Lung (tissue), 12 donors: ENCODE data around the gene TRAF2. TPM values are rescaled to one million over a fixed set of nuclear protein-coding genes. Genes with fewer than 3 reads are reported as not detected.
"Not testable (repeated sequence)": the region's sequence is repeated elsewhere in the genome, so short reads cannot be mapped to it uniquely, and the experiment has no call there.

Experiments used
- ATAC-seq: fragments of 200-7000 bp; cut with Tn5 transposase; one replicate; pipeline ENCODE4 v1.9.1; 2020; ENCODE audit warnings: moderate number of reproducible peaks; ENCODE audit not compliant: insufficient read depth, low FRiP score
- DNase-seq, 3 donors: peaks; one replicate each; pipeline ENCODE4 v3.0.0-alpha.2; 2013 to 2017
- H3K27ac ChIP-seq, 2 donors: one replicate each; pipeline ENCODE4 v1.5.1; 2013; ENCODE audit warnings: mild to moderate bottlenecking in 2 of 2, moderate library complexity in 2 of 2, control low read depth in 1 of 2, inconsistent platforms in 1 of 2, low read depth in 1 of 2, low read length in 1 of 2
- H3K27me3 ChIP-seq, 3 donors: one replicate each; pipeline ENCODE4 v1.5.1; 2013; ENCODE audit warnings: low read length in 2 of 3; ENCODE audit not compliant: control insufficient read depth in 3 of 3, insufficient read depth in 3 of 3
- H3K36me3 ChIP-seq, 4 donors: one replicate each; pipeline ENCODE4 v1.5.1; 2013; ENCODE audit warnings: low read length in 4 of 4, mild to moderate bottlenecking in 1 of 4, moderate library complexity in 1 of 4; ENCODE audit not compliant: control insufficient read depth in 4 of 4, insufficient read depth in 4 of 4
- H3K4me1 ChIP-seq, 5 donors: one replicate each; pipeline ENCODE4 v1.5.1; 2013; ENCODE audit warnings: low read length in 5 of 5, mild to moderate bottlenecking in 2 of 5, moderate library complexity in 1 of 5; ENCODE audit not compliant: control insufficient read depth in 5 of 5, insufficient read depth in 5 of 5
- H3K4me3 ChIP-seq: one replicate; pipeline ENCODE4 v1.5.1; 2013; ENCODE audit warnings: mild to moderate bottlenecking, control low read depth, moderate library complexity
- H3K9ac ChIP-seq, 2 donors: one replicate each; pipeline ENCODE4 v1.5.1; 2013; ENCODE audit warnings: low read length in 2 of 2, control low read depth in 1 of 2; ENCODE audit not compliant: insufficient read depth in 1 of 2
- H3K9me3 ChIP-seq, 4 donors: one replicate each; pipeline ENCODE4 v1.5.1; 2013; ENCODE audit warnings: low read length in 3 of 4, mild to moderate bottlenecking in 1 of 4, moderate library complexity in 1 of 4; ENCODE audit not compliant: control insufficient read depth in 4 of 4, insufficient read depth in 3 of 4
- WGBS, 2 donors: extraction: QIAGEN DNeasy Blood & Tissue Kit; methylation state at CpG; one replicate each; pipeline ENCODE4 v1.1.7; 2013; 5-methylcytosine and 5-hydroxymethylcytosine counted together
- polyA plus RNA-seq, 2 donors: library from polyadenylated mRNA; stranded (reverse); fragments of 200-250 nt; gene quantifications; one replicate each; pipeline ENCODE4 v1.2.1, GENCODE V29; 2013
- total RNA-seq, 2 donors: library from RNA; depleted of rRNA in 1 of 2; stranded (reverse); fragments of >200 nt in 1 of 2; gene quantifications; one replicate each; pipeline ENCODE4 v1.2.1, GENCODE V29; 2014 to 2021
- TF ChIP-seq, protein P1 (sequence below): IDR thresholded peaks from 2 replicates; pipeline ENCODE4 v1.5.1; 2012; ENCODE audit warnings: mild to moderate bottlenecking; ENCODE audit errors: control extremely low read depth, extremely low read depth
- donor health status: control.
- donor health status: control.
- donor health status: Bipolar disorder and iron deficiency.
- donor health status: healthy.
- donor health status: DM: yes; HTN: yes; CAD: no.

Gene TRAF2
- total and polyA plus RNA-seq, 4 donors = 11.3 to 19.1 (median 15.2) TPM

- H3K4me1 ChIP-seq = peaks cover 0 to 10% (median 4%) of the 10 kb centered on the region in 5 donors
- WGBS, 2 donors = 2 to 4% methylated on average over 13 to 20 of the region's 20 CpGs
- peak overlapping the region; percentile 37 to 40 for H3K9ac ChIP-seq
- ATAC-seq = no peak
- H3K9me3 ChIP-seq = no peaks in the 10 kb centered on the region
- peak in 1 of 3 donors; percentile 15 for DNase-seq
- peak overlapping the region; percentile 93 for H3K4me3 ChIP-seq
- peak overlapping the region; percentile 96 for H3K27ac ChIP-seq
- no peaks in the 10 kb centered on the region for H3K27me3 ChIP-seq
- H3K36me3 ChIP-seq = peaks cover 6 to 31% (median 20%) of the 10 kb centered on the region in 4 donors
- TF ChIP-seq, protein P1, sequence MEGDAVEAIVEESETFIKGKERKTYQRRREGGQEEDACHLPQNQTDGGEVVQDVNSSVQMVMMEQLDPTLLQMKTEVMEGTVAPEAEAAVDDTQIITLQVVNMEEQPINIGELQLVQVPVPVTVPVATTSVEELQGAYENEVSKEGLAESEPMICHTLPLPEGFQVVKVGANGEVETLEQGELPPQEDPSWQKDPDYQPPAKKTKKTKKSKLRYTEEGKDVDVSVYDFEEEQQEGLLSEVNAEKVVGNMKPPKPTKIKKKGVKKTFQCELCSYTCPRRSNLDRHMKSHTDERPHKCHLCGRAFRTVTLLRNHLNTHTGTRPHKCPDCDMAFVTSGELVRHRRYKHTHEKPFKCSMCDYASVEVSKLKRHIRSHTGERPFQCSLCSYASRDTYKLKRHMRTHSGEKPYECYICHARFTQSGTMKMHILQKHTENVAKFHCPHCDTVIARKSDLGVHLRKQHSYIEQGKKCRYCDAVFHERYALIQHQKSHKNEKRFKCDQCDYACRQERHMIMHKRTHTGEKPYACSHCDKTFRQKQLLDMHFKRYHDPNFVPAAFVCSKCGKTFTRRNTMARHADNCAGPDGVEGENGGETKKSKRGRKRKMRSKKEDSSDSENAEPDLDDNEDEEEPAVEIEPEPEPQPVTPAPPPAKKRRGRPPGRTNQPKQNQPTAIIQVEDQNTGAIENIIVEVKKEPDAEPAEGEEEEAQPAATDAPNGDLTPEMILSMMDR = no peak
These were observed 20.6 kb upstream of the TRAF2 start for GRCh38 chr9:136865768-136866103.

DNA sequence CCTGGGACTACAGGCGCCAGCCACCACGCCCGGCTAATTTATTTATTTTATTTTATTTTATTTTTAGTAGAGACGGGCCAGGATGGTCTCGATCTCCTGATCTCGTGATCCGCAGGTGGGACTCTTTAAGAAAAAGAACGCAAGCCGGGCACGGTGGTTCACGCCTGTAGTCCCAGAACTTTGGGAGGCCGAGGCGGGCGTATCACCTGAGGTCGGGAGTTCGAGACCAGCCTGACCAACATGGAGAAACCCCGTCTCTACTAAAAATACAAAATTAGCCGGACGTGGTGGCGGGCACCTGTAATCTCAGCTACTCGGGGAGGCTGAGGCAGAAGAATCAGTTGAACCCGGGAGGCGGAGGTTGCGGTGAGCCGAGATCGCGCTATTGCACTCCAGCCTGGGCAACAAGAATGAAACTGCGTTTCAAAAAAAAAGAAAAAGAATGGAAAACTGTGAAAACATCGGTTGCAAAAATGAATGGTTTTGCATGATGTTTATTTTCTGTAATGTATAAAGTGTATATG is 19.4 kb upstream of the TRAF2 start:
- H3K27ac ChIP-seq, ATAC-seq, H3K9ac ChIP-seq, DNase-seq, H3K27me3 ChIP-seq, H3K9me3 ChIP-seq: not testable (repeated sequence)
- Histone ChIP-seq H3K36me3 (peaks cover 6 to 19% (median 16%) of the 10 kb centered on the region in 4 donors), H3K4me1 (peaks cover 0 to 10% (median 4%) of the 10 kb centered on the region in 5 donors), H3K4me3 (peak overlapping the region; percentile 93)
- 80 to 89% methylated on average over 29 of the region's 29 CpGs for WGBS, 2 donors

DNA sequence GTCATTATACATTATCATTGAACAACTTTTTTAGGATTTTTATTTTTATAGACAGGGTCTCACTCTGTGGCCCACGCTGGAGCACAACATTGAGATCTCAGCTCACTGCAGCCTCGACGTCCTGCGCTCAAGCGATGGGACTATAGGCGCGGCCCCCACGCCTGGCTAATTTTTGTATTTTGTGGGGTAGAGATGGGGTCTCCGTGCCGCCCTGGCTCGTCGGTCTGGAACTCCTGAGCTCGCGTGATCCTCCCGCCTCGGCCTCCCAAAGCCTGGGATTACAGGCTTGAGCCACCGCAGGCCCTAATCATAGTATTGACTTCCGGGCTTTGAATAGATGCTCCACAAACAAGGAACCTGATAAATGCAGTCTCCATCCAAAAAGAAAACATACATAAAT is 18.8 kb upstream of the TRAF2 start:
- Histone ChIP-seq H3K27ac (no peak overlapping the region), H3K4me3 (no peak overlapping the region), H3K27me3 (no peaks in the 10 kb centered on the region), H3K9me3 (peaks cover 0 to 4% (median 0%) of the 10 kb centered on the region in 4 donors), H3K9ac (no peak overlapping the region), H3K4me1 (peaks cover 0 to 10% (median 4%) of the 10 kb centered on the region in 5 donors), H3K36me3 (peaks cover 6 to 17% (median 12%) of the 10 kb centered on the region in 4 donors)
- WGBS, 2 donors = 99% methylated on average over 18 of the region's 18 CpGs
- TF ChIP-seq, protein P1 = no peak
- ATAC-seq (no peak), DNase-seq (no peak)

DNA sequence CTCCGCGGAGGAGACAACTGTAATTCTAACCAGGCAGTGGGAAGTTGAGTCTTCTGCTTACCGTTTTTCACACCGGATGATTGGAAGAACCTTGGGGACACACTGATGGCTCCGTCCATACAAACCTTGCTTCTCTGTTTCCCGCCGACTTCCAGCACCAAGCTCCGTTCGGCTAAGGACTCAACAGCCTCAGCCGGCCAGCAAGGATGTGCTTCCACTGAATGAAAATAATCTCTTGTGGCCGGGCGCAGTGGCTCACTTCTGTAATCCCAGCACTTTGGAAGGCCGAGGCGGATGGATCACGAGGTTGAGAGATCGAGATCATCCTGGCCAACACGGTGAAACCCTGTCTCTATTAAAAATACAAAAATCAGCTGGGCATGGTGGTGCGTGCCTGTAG is 18.4 kb upstream of the TRAF2 start:
- H3K4me1 ChIP-seq = peaks cover 0 to 10% (median 4%) of the 10 kb centered on the region in 5 donors
- H3K9me3 ChIP-seq = peaks cover 0 to 4% (median 0%) of the 10 kb centered on the region in 4 donors
- no peak for ATAC-seq
- 97 to 99% methylated on average over 18 of the region's 18 CpGs for WGBS, 2 donors
- H3K27me3 ChIP-seq = no peaks in the 10 kb centered on the region
- TF ChIP-seq, protein P1 = no peak
- DNase-seq = no peak
- H3K27ac ChIP-seq = no peak overlapping the region
- H3K9ac ChIP-seq = no peak overlapping the region
- no peak overlapping the region for H3K4me3 ChIP-seq
- H3K36me3 ChIP-seq = peaks cover 3 to 17% (median 8%) of the 10 kb centered on the region in 4 donors
